ENCODE results near the gene CCDC47.
A peak's percentile ranks its signal among the peaks of the same experiment; 100 is the strongest.
"Not testable (repeated sequence)": the region's sequence is repeated elsewhere in the genome, so short reads cannot be mapped to it uniquely, and the experiment has no call there.

CCDC47 gene

DNA sequence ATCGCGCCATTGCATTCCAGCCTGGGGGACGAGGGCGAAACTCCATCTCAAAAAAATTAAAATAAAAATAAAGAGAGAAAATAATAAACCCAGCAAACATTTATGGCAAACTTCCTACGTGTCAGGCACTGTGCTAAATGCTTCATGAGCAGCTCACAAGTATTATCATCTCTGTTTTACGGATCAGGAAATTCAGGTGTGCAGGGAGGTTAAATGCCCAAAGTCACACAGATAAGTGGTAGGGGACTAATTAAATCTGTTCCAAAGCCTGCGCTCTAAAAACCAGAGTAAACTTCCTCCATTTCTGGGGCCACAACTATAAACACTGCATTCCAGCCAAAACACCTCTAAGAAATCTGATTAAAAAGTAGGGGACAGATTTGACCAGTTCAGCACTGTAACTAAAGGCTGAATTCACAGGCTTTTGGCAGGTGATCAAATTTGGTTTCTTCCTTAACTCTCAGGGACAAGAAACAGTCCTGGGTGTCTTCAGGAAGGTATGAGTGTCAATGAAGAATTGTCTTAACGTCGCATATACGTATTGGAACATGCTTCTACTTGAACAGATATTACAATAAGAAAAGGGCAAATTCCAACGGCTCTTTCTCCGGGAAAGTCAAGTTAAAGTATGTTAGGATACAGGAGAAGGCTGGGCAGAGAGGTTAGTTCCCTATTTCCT is 32.8 kb downstream of the CCDC47 start:
- DNase-seq (ENCODE audit: extremely low read depth in 1 of 2, low read depth in 1 of 2) = no peak

GRCh38 chr17:63735691-63736090 is 37.7 kb downstream of the CCDC47 start:
- no peak for DNase-seq (ENCODE audit: extremely low read depth in 1 of 2, low read depth in 1 of 2)

DNA sequence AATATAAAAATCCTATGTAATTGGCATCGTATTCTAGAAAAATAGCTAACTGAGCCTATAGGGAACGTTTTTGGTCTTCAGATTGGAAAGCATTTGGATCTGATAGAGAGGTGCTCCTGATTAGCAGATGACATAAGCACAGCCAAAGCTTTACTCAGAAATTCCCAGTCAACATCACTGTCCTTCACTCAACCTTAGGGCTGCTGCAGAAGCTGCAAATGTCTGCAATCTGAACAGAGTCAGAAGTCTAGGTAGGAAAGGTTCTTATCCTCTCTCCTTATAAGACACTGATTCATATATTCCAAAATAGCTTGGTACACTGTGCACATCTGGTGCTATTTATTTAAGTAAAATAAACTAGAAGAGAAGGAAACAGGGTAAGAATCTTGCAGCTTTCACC is 51.0 kb downstream of the CCDC47 start:
- no peak for DNase-seq (ENCODE audit: extremely low read depth in 1 of 2, low read depth in 1 of 2)

GRCh38 chr17:63720194-63720593 is 53.2 kb downstream of the CCDC47 start:
- DNase-seq (ENCODE audit: extremely low read depth in 1 of 2, low read depth in 1 of 2) = not testable (repeated sequence)

- DNase-seq (ENCODE audit: extremely low read depth in 1 of 2, low read depth in 1 of 2) = no peak
These were observed 54.4 kb downstream of the CCDC47 start for GRCh38 chr17:63718988-63719387.

- no peak for DNase-seq (ENCODE audit: extremely low read depth in 1 of 2, low read depth in 1 of 2)
These were observed 57.0 kb downstream of the CCDC47 start for GRCh38 chr17:63716426-63716825.

- DNase-seq (ENCODE audit: extremely low read depth in 1 of 2, low read depth in 1 of 2) = no peak
These were observed 58.7 kb downstream of the CCDC47 start for GRCh38 chr17:63714550-63715277.

- DNase-seq (ENCODE audit: extremely low read depth in 1 of 2, low read depth in 1 of 2) = no peak
These were observed 64.3 kb downstream of the CCDC47 start for GRCh38 chr17:63709110-63709509.

GRCh38 chr17:63707151-63707550 is 66.2 kb downstream of the CCDC47 start:
- no peak for DNase-seq (ENCODE audit: extremely low read depth in 1 of 2, low read depth in 1 of 2)

DNA sequence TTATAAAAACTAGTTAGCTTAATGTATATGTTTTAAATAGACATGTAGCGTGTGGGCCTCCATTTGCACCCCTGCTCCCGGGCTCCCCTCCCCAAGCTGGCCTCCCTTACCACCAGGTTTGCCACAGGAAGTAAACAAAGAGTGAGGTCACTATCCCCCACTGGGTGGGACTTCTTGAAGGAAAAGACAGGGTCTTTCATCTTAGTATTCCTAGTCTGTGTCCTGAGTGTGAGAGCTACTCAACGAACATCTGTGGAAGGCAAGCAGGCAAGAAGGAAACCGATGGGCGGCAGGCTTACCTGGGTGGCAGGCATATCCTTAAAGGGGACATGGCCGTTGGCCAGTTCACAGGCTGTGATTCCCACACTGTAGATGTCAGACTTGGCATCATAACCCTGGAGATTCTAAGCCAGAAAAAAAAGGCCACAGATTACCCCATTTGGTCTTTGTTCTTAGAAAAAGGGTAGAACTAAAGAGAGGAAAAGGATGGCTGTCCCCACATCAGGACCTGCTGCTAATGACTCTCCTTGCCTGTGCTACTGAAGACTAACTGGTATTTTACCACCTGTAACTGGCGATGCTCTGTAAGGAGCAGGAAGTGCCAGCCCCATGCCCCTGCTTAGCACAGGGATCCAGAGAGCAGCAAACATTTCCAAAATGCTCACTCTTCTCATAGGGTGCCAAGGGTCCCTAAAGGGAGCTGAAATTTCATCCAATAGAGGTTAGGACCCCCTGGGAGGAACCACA is 66.9 kb downstream of the CCDC47 start:
- no peak for DNase-seq (ENCODE audit: extremely low read depth in 1 of 2, low read depth in 1 of 2)

GRCh38 chr17:63705657-63706056 is 67.7 kb downstream of the CCDC47 start:
- DNase-seq (ENCODE audit: extremely low read depth in 1 of 2, low read depth in 1 of 2) = no peak

DNA sequence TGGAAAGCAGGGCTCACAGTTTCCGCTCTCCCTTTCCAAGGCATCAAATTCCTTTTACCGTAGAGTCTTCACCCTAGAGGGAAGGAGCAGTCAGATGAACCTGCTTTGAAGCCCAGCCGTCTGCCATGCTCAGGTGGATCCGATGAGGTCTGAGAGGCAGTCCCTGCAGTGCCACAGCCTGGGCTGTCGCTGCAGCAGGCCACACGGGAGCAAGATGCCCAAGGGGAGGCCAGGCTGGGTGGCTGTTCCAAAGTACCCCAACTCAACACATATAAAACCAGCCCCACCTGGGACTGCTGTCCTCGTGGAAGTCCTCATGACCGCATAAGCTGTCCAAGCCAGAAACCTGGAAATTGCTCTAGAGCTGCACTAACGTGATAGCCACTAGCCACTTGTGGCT is 68.6 kb downstream of the CCDC47 start:
- no peak for DNase-seq (ENCODE audit: extremely low read depth in 1 of 2, low read depth in 1 of 2)

DNA sequence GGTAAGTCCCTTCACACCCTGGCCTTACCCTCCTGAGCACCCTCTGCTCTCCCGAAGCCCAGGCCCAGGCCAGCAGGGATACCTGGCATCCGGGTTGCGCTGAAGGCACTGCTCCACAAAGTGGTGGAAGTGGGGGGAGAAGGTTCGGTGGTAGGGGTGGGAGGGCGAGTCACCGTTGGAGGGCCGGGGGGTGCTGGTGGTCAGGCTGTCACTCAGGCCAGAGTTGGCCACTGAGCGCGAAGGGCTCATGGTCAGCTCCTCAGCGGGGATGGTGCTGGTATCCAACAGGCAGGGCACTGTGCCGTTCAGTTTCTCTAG is 69.2 kb downstream of the CCDC47 start:
- DNase-seq (ENCODE audit: extremely low read depth in 1 of 2, low read depth in 1 of 2) = no peak

DNA sequence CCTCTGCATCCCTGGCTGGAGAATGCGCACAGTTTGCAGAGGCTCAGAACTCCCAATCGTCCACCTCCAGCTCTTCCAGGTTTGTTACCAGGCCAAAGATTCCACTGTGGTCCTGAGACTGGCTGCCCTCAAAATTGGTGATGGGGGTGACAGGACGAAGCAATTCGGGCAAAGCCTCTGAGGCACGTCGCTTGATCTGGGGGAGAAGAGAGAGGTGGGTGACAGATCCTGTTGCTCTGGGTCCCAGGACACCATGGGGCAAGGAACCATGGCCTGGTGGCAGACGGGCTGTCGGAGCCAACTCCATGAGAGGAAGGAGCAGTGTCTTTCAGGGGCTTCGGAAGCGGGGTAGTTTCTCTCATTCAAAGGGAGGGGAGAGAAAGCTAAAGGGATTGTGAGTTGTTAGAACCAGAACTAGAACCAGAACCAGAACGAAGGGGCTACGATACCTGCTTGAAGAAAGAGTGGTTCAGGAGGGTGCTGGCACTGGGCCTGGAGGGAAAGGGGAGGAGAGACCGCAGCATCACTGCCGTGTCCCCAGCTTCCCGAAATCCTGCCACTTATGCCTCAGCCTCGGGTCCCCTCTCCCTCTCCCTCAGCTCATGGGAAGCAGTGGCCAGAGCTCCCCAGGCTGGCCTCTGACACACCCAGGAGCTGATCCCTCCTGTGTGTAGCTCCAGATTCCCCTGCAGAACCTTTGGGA is 69.7 kb downstream of the CCDC47 start:
- no peak for DNase-seq (ENCODE audit: extremely low read depth in 1 of 2, low read depth in 1 of 2)

DNA sequence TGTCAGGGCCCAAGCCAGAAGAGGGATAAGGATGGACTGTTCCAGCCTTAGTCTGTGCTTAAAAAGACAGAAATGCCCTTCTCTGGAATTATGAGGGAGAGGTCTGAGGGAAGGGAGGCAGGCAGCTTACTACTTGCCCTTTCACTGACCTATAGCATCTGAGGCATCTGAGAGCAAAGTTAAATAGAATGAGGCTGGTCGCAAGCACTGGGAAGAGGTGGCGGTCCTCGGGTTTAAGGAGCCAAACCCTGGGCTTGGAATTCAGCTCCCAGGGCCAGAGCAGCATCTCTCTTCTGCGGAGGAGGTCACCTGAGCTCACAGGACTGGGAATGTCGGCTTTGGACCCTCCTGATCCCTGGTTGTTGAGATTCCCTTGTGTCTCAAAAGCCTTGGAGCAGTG is 70.4 kb downstream of the CCDC47 start:
- no peak for DNase-seq (ENCODE audit: extremely low read depth in 1 of 2, low read depth in 1 of 2)

GRCh38 chr17:63702721-63703015 is 70.7 kb downstream of the CCDC47 start:
- DNase-seq (ENCODE audit: extremely low read depth in 1 of 2, low read depth in 1 of 2) = no peak

DNA sequence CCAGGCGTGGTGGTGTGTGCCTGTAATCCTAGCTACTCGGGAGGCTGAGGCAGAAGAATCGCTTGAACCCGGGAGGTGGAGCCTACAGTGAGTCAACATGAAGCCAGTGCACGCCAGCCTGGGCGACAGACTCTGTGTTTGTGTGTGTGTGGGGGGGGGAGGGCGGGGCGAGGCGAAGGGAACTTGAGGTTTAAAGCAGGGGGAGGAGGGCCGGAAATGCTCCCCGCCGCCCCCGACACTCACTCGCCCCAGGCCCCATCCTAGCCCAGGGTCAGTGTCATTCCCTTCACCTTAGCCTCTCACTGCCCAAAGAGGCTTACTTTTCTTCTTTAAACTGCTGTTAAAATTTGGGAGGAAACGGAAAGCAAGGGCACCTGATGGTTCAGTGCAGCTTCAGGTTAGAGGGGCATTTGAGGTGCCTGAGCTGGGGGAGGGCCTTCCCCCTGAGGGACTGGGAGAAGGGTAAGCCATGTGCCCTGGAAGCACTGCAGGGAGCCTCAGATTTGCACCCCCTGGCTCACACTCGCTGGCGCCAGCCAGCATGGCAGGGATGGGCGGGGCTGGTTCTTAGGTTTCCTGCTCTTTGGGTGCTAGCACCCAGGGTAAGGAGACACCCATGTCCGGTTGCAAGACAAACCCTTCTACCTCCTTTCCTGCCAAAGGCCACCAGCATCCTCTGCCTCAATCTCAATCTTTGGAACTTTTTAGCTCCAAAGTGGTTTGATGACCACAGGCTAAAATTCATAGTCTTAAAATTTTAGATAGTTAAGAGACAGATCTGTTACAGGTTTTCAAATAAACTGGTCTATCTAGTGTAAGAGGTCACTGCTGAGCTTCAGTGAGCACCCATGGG is 71.3 kb downstream of the CCDC47 start:
- DNase-seq (ENCODE audit: extremely low read depth in 1 of 2, low read depth in 1 of 2) = peak in 1 of 2 donors; percentile 53

GRCh38 chr17:63701456-63701820 is 72.0 kb downstream of the CCDC47 start:
- no peak for DNase-seq (ENCODE audit: extremely low read depth in 1 of 2, low read depth in 1 of 2)

DNA sequence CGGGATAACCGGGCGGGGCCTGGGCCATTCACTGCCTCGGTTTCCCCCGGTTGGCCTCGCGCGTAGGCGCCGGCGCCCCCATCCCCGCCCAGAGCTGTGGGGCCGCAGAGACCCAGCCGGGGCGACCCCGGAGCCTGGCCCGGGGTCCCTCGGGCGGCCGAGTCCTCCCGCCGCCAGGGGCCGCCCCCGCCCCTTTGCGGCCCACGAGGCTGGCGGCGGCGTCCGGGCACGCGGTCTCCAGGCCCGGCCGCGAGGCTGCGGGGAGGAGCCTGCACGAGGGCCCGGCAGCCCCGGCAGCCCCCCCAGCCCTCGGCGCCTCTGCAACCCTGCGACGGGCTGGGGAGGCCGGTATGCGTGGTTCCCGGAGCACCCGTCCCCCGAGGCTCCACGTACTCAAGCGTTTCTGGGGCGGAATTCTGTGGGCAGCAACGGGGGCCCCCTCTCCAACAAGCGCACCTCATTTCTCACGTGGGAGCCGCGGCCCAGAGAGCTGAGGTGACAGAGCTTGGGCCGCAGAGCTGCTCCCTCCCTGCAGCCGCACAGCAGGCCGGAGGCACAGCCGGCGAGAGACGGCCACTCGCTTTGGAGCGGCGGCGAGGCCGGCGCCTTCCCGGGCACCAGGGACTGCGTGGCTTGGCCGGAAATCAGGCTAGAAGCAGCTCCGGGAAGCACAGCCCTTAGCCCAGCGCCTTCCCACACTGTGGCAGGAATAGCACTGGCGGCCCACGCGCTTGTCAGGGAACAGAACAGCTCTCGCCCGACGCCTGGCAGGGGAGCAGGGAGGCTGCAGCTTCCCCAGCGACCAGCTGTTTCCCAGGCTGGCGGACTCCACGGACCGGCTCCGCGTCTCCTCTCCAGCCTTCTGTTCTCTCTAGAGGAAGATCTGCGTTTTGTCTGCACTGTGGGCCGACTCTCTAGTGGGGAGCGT is 72.6 kb downstream of the CCDC47 start:
- no peak for DNase-seq (ENCODE audit: extremely low read depth in 1 of 2, low read depth in 1 of 2)
